GM19351 (cell line): Measurements from ENCODE around the gene SDR9C7.
"Not testable (repeated sequence)": the region's sequence is repeated elsewhere in the genome, so short reads cannot be mapped to it uniquely, and the experiment has no call there.

ENCODE experiments used
- ATAC-seq: cut with Tn5 transposase; IDR thresholded peaks from one replicate; pipeline ENCODE4 v1.9.1; 2021; ENCODE audit warnings: mild to moderate bottlenecking, moderate library complexity; ENCODE audit not compliant: unreplicated experiment

Gene SDR9C7

GRCh38 chr12:56933826-56934625, at the start of gene SDR9C7:
TSS of gene SDR9C7 (minus strand) at chr12:56934408. CDS start at chr12:56934261, 147 bp downstream.
- ATAC-seq: no peak

- no peak for ATAC-seq
Measured at GRCh38 chr12:56983386-56983785, 49.2 kb upstream of the SDR9C7 start.

DNA sequence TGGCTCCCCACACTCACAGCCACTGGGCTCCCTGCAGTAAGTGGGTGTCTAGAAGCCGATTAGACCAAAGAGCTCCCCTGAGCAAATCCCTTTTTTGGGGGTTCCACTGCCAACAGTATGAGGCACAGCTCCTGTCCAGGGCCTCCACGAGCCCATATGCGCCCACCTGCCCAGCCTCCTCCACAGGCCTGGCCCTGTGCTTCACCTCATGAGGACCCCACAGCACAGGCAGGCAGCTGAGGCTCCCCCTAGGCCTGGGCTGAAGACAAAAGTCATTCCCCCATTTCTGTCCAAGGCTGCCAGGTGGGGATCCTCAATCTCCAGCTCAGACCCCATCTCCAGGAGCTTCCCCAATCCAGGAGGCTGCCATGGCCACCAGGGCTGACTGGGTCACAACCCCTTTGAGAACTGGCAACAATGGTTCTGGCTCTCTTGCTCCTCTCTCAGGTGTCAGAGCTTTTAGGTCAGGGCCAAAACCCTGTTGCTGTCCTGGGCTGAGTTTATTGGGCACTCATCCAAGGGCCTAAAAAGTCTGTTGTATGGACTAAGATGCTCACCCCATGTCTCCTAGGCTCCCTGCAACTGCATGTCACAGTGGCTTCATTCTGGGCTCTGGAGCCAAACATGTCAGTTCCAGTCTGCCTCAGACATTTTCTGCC, 48.5 kb upstream of the SDR9C7 start:
- ATAC-seq: not testable (repeated sequence)

GRCh38 chr12:56980941-56981530, 46.8 kb upstream of the SDR9C7 start:
- ATAC-seq: no peak

DNA sequence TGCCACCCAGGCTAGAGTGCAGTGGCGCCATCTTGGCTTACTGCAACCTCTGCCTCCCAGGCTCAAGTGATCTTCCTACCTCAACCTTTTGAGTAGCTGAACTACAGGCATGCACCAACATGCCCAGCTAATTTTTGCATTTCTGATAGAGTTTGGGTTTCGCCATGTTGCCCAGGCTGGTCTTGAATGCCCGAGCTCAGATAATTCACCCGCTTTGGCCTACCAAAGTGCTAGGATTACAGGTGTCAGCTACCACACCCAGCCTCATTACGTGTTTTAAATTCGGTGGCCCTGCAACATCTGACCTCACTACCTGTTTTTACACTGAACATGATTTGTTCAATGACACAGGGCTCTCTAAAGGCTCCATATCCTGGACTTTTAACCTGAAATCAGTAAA, 46.1 kb upstream of the SDR9C7 start:
- ATAC-seq: no peak

GRCh38 chr12:56979628-56980027, 45.4 kb upstream of the SDR9C7 start:
- ATAC-seq: no peak

GRCh38 chr12:56978397-56979138, 44.4 kb upstream of the SDR9C7 start:
- ATAC-seq: no peak

DNA sequence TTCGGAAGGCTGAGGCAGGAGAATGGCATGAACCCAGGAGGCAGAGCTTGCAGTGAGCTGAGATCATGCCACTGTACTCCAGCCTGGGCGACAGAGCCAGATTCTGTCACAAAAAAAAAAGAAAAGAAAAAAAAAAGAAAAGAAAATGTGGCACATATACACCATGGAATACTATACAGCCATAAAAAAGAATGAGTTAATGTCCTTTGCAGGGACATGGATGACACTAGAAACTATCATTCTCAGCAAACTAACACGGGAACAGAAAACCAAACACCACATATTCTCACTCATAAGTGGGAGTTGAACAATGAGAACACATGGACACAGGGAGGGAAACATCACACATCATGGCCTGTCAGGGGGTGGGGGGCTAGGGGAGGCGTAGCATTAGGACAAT, 43.2 kb upstream of the SDR9C7 start:
- not testable (repeated sequence) for ATAC-seq

GRCh38 chr12:56974224-56974623, 40.0 kb upstream of the SDR9C7 start:
- not testable (repeated sequence) for ATAC-seq

DNA sequence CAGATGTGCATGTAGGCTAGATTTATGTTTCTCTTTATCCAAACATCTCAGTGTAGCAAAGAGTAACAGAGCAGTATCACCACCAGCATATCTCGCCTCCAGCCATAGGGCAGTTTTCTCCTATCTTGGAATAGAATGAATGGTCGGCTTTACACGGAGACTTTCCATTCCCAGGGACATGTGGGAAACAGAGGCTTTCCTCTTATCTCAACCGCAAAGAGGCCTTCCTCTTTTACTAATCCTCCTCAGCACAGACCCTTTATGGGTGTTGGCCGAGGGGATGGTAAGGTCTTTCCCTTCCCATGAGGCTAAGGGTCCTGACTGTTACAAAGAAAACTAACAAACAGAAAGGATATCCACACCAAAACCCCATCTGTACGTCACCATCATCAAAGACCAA, 34.7 kb upstream of the SDR9C7 start:
- ATAC-seq: not testable (repeated sequence)

DNA sequence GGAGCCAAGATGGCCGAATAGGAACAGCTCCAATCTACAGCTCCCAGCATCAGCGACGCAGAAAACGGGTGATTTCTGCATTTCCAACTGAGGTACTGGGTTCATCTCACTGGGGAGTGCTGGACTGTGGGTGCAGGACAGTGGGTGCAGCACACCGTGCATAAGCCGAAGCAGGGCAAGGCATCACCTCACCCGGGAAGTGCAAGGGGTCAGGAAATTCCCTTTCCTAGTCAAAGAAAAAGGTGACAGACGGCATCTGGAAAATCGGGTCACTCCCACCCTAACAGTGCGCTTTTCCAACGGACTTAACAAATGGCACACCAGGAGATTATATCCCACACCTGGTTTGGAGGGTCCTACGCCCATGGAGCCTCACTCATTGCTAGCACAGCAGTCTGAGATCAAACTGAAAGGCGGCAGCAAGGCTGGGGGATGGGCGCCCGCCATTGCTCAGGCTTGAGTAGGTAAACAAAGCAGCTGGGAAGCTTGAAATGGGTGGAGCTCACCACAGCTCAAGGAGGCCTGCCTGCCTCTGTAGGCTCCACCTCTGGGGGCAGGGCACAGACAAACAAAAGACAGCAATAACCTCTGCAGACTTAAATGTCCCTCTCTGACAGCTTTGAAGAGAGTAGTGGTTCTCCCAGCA, 31.9 kb upstream of the SDR9C7 start:
- ATAC-seq: not testable (repeated sequence)

- ATAC-seq: not testable (repeated sequence)
Measured at GRCh38 chr12:56965124-56965523, 30.9 kb upstream of the SDR9C7 start.

DNA sequence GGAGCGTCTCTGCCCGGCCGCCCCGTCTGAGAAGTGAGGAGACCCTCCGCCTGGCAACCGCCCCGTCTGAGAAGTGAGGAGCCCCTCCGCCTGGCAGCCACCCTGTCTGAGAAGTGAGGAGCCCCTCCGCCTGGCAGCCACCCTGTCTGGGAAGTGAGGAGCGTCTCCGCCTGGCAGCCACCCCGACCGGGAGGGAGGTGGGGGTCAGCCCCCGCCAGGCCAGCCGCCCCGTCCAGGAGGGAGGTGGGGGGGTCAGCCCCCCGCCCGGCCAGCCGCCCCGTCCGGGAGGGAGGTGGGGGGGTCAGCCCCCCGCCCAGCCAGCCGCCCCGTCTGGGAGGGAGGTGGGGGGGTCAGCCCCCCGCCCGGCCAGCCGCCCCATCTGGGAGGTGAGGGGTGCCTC, 29.3 kb upstream of the SDR9C7 start:
- ATAC-seq: not testable (repeated sequence)

DNA sequence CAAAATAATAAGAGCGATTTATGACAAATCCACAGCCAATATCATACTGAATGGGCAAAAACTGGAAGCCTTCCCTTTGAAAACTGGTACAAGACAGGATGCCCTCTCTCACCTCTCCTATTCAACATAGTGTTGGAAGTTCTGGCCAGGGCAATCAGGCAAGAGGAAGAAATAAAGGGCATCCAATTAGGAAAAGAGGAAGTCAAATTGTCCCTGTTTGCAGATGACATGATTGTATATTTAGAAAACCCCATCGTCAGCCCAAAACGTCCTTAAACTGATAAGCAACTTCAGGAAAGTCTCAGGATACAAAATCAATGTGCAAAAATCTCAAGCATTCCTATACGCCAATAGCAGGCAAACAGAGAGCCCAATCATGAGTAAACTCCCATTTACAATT, 28.0 kb upstream of the SDR9C7 start:
- not testable (repeated sequence) for ATAC-seq

DNA sequence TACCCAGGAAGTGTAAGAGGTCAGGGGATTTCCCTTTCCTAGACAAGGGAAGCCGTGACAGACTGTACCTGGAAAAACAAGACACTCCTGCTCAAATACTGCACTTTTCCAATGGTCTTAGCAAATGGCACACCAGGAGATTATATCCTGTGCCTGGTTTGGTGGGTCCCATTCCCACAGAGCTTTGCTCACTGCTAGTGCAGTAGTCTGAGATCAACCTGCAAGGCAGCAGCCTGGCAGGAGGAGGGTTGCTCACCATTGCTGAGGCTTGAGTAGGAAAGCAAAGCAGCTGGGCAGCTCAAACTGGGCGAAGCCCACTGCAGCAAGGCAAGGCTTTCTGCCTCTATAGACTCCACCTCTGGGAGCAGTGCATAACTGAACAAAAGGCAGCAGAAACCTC, 24.2 kb upstream of the SDR9C7 start:
- ATAC-seq: no peak

DNA sequence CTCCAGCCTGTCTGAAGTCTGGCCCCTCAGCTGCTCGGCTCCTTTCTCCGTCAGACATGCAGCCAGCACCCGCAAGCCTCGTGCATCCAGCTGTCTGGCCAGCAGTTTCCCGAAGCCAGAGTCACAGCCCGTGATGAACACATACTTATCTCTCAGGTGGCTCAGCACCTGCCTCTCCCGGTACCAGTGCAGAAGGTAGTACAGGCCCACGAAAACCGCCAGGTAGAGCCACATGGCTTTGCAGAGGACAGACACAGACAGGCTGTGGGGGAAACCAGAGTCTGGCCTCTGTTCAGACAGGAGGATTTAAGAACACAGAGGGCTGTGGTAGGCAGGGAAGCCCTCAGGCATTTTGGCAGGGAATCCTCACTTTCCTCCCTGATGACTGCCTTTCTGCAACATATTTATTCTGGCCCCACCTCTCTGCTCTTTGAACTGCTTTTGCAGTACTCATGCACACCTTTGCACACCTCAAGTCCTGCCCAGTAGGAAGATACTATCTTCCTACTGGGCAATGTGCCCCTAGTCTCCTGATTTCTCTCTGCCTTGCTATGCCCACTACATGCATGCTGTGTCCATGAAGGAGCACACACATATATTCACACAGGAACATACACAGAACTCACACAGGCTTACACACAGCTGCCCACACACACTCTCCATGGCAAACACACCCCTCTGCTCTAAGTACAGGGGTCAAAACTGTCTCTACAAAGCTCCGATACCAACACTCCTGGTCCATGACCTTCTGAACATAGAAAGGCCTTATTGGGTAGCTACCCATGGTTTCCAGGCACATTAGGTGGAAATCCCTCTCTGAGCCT, 23.2 kb upstream of the SDR9C7 start, which contains the start of gene RDH16:
TSS of gene RDH16 (minus strand) at position 380 of the 824 bp plus-strand sequence. CDS start at position 234, 146 bp downstream.
- no peak for ATAC-seq

DNA sequence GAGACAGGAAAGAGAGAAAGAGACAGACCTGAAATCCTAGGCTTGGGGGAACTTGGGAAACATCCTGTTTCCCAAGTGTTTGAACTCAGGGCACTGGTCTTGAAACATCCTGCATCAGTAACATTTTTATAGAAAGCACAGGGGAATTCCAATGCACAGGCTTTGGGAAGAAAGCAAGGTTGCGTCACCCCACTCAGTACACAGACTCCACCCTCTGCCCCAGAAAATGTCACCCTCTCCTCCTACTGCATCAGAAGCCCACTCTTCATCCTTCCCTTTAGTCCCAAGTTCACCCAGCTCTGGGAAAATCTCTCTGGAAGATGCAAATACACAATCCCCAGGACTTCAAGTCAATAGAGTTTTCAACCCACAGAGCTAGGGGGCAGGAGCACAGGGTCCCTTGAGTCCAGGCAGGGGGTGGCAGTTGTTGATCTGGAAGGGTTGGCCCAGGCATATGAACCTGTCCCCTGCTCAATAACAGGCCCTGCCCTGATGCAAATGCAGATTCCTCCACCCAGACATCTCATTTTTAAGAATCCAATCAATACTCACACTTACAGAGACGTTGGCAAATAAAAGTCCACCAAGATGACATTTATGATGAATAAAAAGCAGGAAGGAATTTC, 21.5 kb upstream of the SDR9C7 start:
- ATAC-seq: no peak

DNA sequence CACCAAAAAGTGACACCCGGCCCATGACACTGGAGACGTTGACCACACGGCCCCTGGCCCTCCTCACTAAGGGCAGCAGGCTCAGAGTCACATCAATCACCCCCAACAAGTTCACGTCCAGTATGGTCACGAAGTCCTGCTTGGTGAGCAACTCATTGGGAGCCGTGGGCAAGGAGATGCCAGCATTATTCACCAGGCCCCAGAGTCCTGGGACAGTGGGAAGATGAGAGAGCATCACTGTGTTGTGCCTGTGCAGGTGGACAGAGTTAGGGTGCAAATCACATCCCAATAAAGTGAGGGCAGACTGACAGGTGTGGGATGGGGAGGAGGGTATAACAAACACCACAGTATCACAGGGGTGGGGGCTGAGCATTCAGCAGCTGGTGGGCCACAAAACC, 20.7 kb upstream of the SDR9C7 start:
- no peak for ATAC-seq
